ENCODE results near the gene RGS7.

DNA sequence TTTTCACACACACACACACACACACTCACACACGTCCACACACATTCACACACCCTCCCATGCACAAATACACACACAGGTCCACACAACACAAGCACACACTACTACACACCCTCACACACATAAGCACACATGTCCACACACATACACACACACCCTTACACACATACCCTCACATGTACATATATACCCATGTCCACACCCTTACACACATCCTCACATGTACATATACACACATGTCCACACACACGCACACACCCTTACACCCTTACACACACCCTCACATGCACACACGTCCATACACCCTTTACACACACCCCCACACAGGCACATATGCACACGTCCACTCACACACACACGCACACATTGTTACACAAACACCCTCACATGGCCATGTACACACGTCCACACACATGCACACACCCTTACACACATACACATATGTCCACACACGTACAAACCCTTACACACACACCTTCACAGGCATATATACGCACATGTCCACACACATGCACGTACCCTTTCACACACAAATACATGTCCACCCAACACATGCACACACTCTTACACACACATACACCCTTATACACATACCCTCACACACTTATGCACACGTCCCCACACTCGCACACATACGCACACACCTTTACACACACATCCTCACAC is 50.7 kb downstream of the RGS7 start:
- TF ChIP-seq, protein P1, sequence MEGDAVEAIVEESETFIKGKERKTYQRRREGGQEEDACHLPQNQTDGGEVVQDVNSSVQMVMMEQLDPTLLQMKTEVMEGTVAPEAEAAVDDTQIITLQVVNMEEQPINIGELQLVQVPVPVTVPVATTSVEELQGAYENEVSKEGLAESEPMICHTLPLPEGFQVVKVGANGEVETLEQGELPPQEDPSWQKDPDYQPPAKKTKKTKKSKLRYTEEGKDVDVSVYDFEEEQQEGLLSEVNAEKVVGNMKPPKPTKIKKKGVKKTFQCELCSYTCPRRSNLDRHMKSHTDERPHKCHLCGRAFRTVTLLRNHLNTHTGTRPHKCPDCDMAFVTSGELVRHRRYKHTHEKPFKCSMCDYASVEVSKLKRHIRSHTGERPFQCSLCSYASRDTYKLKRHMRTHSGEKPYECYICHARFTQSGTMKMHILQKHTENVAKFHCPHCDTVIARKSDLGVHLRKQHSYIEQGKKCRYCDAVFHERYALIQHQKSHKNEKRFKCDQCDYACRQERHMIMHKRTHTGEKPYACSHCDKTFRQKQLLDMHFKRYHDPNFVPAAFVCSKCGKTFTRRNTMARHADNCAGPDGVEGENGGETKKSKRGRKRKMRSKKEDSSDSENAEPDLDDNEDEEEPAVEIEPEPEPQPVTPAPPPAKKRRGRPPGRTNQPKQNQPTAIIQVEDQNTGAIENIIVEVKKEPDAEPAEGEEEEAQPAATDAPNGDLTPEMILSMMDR (IDR thresholded peaks at IDR 0.05; ENCODE audit: insufficient read depth, low read depth, low read length) = no peak
- TF ChIP-seq EZH2 (IDR thresholded peaks at IDR 0.05; ENCODE audit: insufficient read depth, low read length) = no peak

All from astrocyte (in vitro differentiated cells and primary cell).